H1 (cell line): ENCODE data around the gene DIDO1. TPM values are rescaled to one million over a fixed set of nuclear protein-coding genes. Genes with fewer than 3 reads are reported as not detected.
A peak's percentile ranks its signal among the peaks of the same experiment; 100 is the strongest.

Source experiments
- CTCF ChIA-PET: fragments of 300-600 bp; sonication (Branson Sonifier 250); formaldehyde crosslinking; loops from one replicate; lab custom pipeline; 2021; ENCODE audit not compliant: partially characterized antibody; lab: Charles Lee
- POLR2A ChIA-PET: fragments of 300-600 bp; sonication (Branson Sonifier 250); formaldehyde crosslinking; loops from one replicate; lab custom pipeline; 2021; ENCODE audit warnings: inconsistent platforms; ENCODE audit not compliant: partially characterized antibody; lab: Charles Lee
- DNase-seq, 2 experiments: peaks; one replicate each; pipeline versions ENCODE4 v3.0.0 to v3.0.0-alpha.2; 2010 to 2022; ENCODE audit warnings: low spot score in 2 of 2, low read depth in 1 of 2, mixed read lengths in 1 of 2
- FAIRE-seq: peaks from 2 replicates; lab custom pipeline; 2011; peaks lifted over from hg19 to GRCh38; lab: Jason Lieb, UNC
- H2AFZ ChIP-seq: 2 replicates; pipeline ENCODE4 v1.8.1; 2012; ENCODE audit warnings: low read length, inconsistent platforms
- H2AK5ac ChIP-seq: 2 replicates; pipeline ENCODE4 v1.6.1; 2013; ENCODE audit warnings: low read depth, low read length
- H2BK120ac ChIP-seq: replicated peaks from 2 replicates; pipeline ENCODE3; 2013; ENCODE audit warnings: low read depth, low read length, inconsistent platforms
- H2BK12ac ChIP-seq: 2 replicates; pipeline ENCODE4 v1.6.1; 2013; ENCODE audit warnings: low read depth, low read length
- H2BK15ac ChIP-seq: 2 replicates; pipeline ENCODE4 v1.6.1; 2013; ENCODE audit warnings: low read length
- H2BK20ac ChIP-seq: 2 replicates; pipeline ENCODE4 v1.6.1; 2013; ENCODE audit warnings: low read length
- H2BK5ac ChIP-seq: 2 replicates; pipeline ENCODE4 v1.6.1; 2013; ENCODE audit warnings: low read depth, low read length
- H3K14ac ChIP-seq: 2 replicates; pipeline ENCODE4 v1.6.1; 2013; ENCODE audit warnings: inconsistent platforms; ENCODE audit not compliant: insufficient read length
- H3K18ac ChIP-seq: 2 replicates; pipeline ENCODE4 v1.6.1; 2013; ENCODE audit warnings: low read length; ENCODE audit errors: extremely low read depth
- H3K23ac ChIP-seq: 2 replicates; pipeline ENCODE4 v1.6.1; 2013; ENCODE audit warnings: inconsistent platforms; ENCODE audit not compliant: insufficient read length
- H3K23me2 ChIP-seq: 2 replicates; pipeline ENCODE4 v1.6.1; 2013; ENCODE audit warnings: low read depth, low read length
- H3K27ac ChIP-seq: 2 replicates; pipeline ENCODE4 v1.6.1; 2011; ENCODE audit warnings: low read depth, low read length, inconsistent platforms
- H3K27me3 ChIP-seq, 4 experiments: replicated peaks in 1 of 4; 1 replicate in 1 of 4; 2 replicates in 3 of 4; pipeline versions ENCODE4 v1.6.1 to v1.8.1; 2011 to 2013; ENCODE audit warnings: low read length in 3 of 4, mild to moderate bottlenecking in 3 of 4, inconsistent platforms in 2 of 4, mixed read lengths in 2 of 4, moderate library complexity in 1 of 4; ENCODE audit not compliant: control insufficient read depth in 3 of 4, insufficient read depth in 3 of 4; ENCODE audit errors: extremely low read depth in 1 of 4
- H3K36me3 ChIP-seq, 4 experiments: 2 replicates each; pipeline versions ENCODE4 v1.6.1 to v1.8.1; 2011 to 2013; ENCODE audit warnings: mild to moderate bottlenecking in 4 of 4, low read length in 3 of 4, moderate library complexity in 2 of 4, control low read depth in 1 of 4, inconsistent platforms in 1 of 4; ENCODE audit not compliant: insufficient read depth in 4 of 4, control insufficient read depth in 2 of 4
- H3K4ac ChIP-seq: replicated peaks from 2 replicates; pipeline ENCODE3; 2013; ENCODE audit warnings: low read length, low read depth, mixed read lengths, inconsistent platforms; ENCODE audit not compliant: insufficient read length
- H3K4me1 ChIP-seq, 4 experiments: replicated peaks in 1 of 4; 1 replicate in 1 of 4; 2 replicates in 3 of 4; pipeline versions ENCODE4 v1.6.1 to v1.8.1; 2011 to 2013; ENCODE audit warnings: low read length in 3 of 4, inconsistent platforms in 2 of 4, mixed read lengths in 1 of 4; ENCODE audit not compliant: insufficient read depth in 4 of 4, control insufficient read depth in 3 of 4
- H3K4me2 ChIP-seq, 2 experiments: 2 replicates each; pipeline versions ENCODE4 v1.6.1 to v1.8.1; 2011 to 2013; ENCODE audit warnings: low read depth in 2 of 2, low read length in 2 of 2, control low read depth in 1 of 2, inconsistent platforms in 1 of 2, mild to moderate bottlenecking in 1 of 2; ENCODE audit not compliant: insufficient read depth in 1 of 2
- H3K4me3 ChIP-seq, 4 experiments: fragments of 200-600, 300-600 bp in 1 of 4; sonication (generic), shearing (Covaris generic), sonication (Bioruptor Twin) in 1 of 4; 2 replicates each; pipeline versions ENCODE4 v1.5.1 to v1.8.1; 2011 to 2016; ENCODE audit warnings: low read length in 4 of 4, low read depth in 3 of 4, control low read depth in 2 of 4, inconsistent platforms in 2 of 4, mild to moderate bottlenecking in 2 of 4, mixed read lengths in 1 of 4, moderate library complexity in 1 of 4; ENCODE audit not compliant: insufficient read depth in 2 of 4; ENCODE audit errors: extremely low read depth in 1 of 4
- H3K56ac ChIP-seq: replicated peaks from 2 replicates; pipeline ENCODE3; 2013; ENCODE audit warnings: low read depth, mild to moderate bottlenecking, mixed read lengths, low read length, inconsistent platforms; ENCODE audit not compliant: insufficient read length
- H3K79me1 ChIP-seq: 2 replicates; pipeline ENCODE4 v1.6.1; 2013; ENCODE audit warnings: low read depth, low read length, control low read depth
- H3K79me2 ChIP-seq, 2 experiments: 2 replicates each; pipeline versions ENCODE4 v1.6.1 to v1.8.1; 2012 to 2013; ENCODE audit warnings: low read length in 2 of 2, mild to moderate bottlenecking in 2 of 2, inconsistent platforms in 1 of 2; ENCODE audit not compliant: insufficient read depth in 2 of 2, control insufficient read depth in 1 of 2
- H3K9ac ChIP-seq, 4 experiments: replicated peaks in 1 of 4; 1 replicate in 1 of 4; 2 replicates in 3 of 4; pipeline versions ENCODE4 v1.6.1 to v1.8.1; 2011 to 2013; ENCODE audit warnings: low read depth in 3 of 4, low read length in 3 of 4, control low read depth in 2 of 4, mild to moderate bottlenecking in 2 of 4, moderate library complexity in 2 of 4, inconsistent platforms in 1 of 4; ENCODE audit errors: extremely low read depth in 1 of 4
- H3K9me3 ChIP-seq, 2 experiments: 2 replicates each; pipeline versions ENCODE4 v1.6.1 to v1.8.1; 2012 to 2013; ENCODE audit warnings: mild to moderate bottlenecking in 2 of 2, moderate library complexity in 2 of 2, control low read depth in 1 of 2, inconsistent platforms in 1 of 2, low read depth in 1 of 2, low read length in 1 of 2, mixed read lengths in 1 of 2; ENCODE audit not compliant: insufficient read depth in 2 of 2
- H4K20me1 ChIP-seq, 2 experiments: replicated peaks in 1 of 2; 2 replicates each; pipeline versions ENCODE3 to v1.8.1; 2011 to 2013; ENCODE audit warnings: inconsistent platforms in 2 of 2, low read length in 2 of 2, mild to moderate bottlenecking in 1 of 2; ENCODE audit not compliant: insufficient read depth in 2 of 2, control insufficient read depth in 1 of 2
- H4K5ac ChIP-seq: 2 replicates; pipeline ENCODE4 v1.6.1; 2013; ENCODE audit warnings: low read length, low read depth, mixed read lengths, inconsistent platforms; ENCODE audit not compliant: insufficient read length
- H4K8ac ChIP-seq: 2 replicates; pipeline ENCODE4 v1.8.0; 2013; ENCODE audit warnings: mild to moderate bottlenecking, moderate library complexity, low read length, inconsistent platforms; ENCODE audit not compliant: insufficient read depth; ENCODE audit errors: extremely low read depth
- H4K91ac ChIP-seq: replicated peaks from 2 replicates; pipeline ENCODE3; 2013; ENCODE audit warnings: low read length, mixed read lengths, inconsistent platforms; ENCODE audit not compliant: insufficient read length
- BACH1 ChIP-seq: IDR thresholded peaks from 2 replicates; pipeline ENCODE4 v1.6.1; 2012; ENCODE audit warnings: low read length, improper control_type of control experiment
- CHD1 ChIP-seq: IDR thresholded peaks from 2 replicates; pipeline ENCODE4 v1.6.1; 2012; ENCODE audit warnings: low read depth, low read length, improper control_type of control experiment
- HDAC6 ChIP-seq: IDR thresholded peaks from one replicate; pipeline ENCODE4 v1.7.1; 2012; ENCODE audit warnings: low read depth, mild to moderate bottlenecking, inconsistent platforms, low read length, moderate library complexity
- NANOG ChIP-seq: IDR thresholded peaks from 2 replicates; pipeline ENCODE4 v1.6.1; 2011; ENCODE audit warnings: low read length, low read depth, mild to moderate bottlenecking, inconsistent platforms; ENCODE audit not compliant: insufficient read depth, poor library complexity, severe bottlenecking
- PHF8 ChIP-seq: fragments of 200-600 bp; sonication (generic); conservative IDR thresholded peaks from 2 replicates; pipeline ENCODE4 v1.7.1; 2012; ENCODE audit warnings: low read depth, mild to moderate bottlenecking, inconsistent platforms, low read length, moderate library complexity
- RAD21 ChIP-seq, 2 experiments: IDR thresholded peaks in 1 of 2; conservative IDR thresholded peaks in 1 of 2; 2 replicates each; pipeline ENCODE4 v1.6.1; 2011; ENCODE audit warnings: low read depth in 2 of 2, low read length in 2 of 2, improper control_type of control experiment in 1 of 2, inconsistent platforms in 1 of 2, mild to moderate bottlenecking in 1 of 2, moderate library complexity in 1 of 2
- RXRA ChIP-seq: IDR thresholded peaks from 2 replicates; pipeline ENCODE4 v1.6.1; 2011; ENCODE audit warnings: low read depth, mild to moderate bottlenecking, low read length, moderate library complexity; ENCODE audit not compliant: insufficient read depth
- SIRT6 ChIP-seq: IDR thresholded peaks from one replicate; pipeline ENCODE4 v1.7.1; 2012; ENCODE audit warnings: low read length, inconsistent platforms
- SP2 ChIP-seq: IDR thresholded peaks from 2 replicates; pipeline ENCODE4 v1.6.1; 2012; ENCODE audit warnings: mild to moderate bottlenecking, low read length, inconsistent platforms
- WGBS, 2 experiments: shearing (Covaris generic) in 1 of 2; methylation state at CpG; one replicate each; pipeline versions ENCODE4 v1.1.6 to v1.1.7; 2013 to 2015; ENCODE audit warnings: low lambda C conversion rate in 2 of 2, mixed read lengths in 2 of 2, inconsistent platforms in 1 of 2, low coverage in 1 of 2, missing lambda C conversion rate in 1 of 2; ENCODE audit not compliant: insufficient replicate concordance in 2 of 2, insufficient coverage in 1 of 2, insufficient read length in 1 of 2; ENCODE audit errors: extremely low coverage in 1 of 2, missing lambda C conversion rate in 1 of 2; 5-methylcytosine and 5-hydroxymethylcytosine counted together
- polyA plus RNA-seq, 7 experiments: library from polyadenylated mRNA; depleted of rRNA in 3 of 7; stranded (reverse) in 5 of 7; unstranded in 2 of 7; fragments of >200 nt in 5 of 7; fragments of 200-250 nt in 2 of 7; gene quantifications; 1 replicate in 5 of 7; 2 replicates in 1 of 7; 4 replicates in 1 of 7; pipeline versions ENCODE4 v1.2.1 to v1.2.3, GENCODE V29; 2011 to 2013; ENCODE audit warnings: missing spikeins in 2 of 7, mixed read lengths in 2 of 7
- total RNA-seq: library from RNA; stranded (reverse); fragmentation: NEBNext Ultra II Directional; extraction: Animal tissue kit (Norgen Biotek cat#: 25700); gene quantifications from 2 replicates; pipeline ENCODE4 v1.2.1, GENCODE V29; 2021
- TF ChIP-seq, protein P1 (sequence below), 3 experiments: IDR thresholded peaks; 1 replicate in 2 of 3; 2 replicates in 1 of 3; pipeline versions ENCODE4 v1.5.1 to v1.6.1; 2011; ENCODE audit warnings: low read length in 3 of 3, mild to moderate bottlenecking in 3 of 3, inconsistent platforms in 2 of 3, low read depth in 1 of 3, moderate library complexity in 1 of 3; ENCODE audit not compliant: insufficient read depth in 1 of 3; ENCODE audit errors: control extremely low read depth in 1 of 3

The DIDO1 gene
- total and polyA plus RNA-seq, 2 of the 8 experiments (the other 6 are each of a cell fraction or from before 2014, with no cell fraction given) = 53.6 to 82.8 TPM

DNA sequence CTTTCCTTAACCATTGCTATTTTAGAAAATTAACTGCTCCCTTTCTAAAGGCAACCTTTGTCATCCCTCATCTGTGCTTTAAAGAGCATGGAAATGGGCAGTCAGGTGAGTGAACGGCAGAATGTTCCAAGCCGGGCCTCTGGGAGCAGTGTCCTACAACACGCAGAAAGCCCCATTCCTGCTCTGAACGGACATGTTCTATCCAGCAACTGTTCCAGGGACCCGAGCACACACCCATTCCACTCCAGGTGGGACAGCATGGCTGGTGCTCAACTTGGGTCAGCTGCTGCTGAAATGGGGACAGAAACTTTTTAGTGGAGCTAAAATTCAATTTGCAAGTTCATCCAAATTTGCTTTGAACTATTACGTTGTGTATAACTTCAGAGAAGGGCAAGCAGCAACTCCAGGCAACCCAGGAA lies 26.7 kb downstream of the DIDO1 start:
- H3K9me3 ChIP-seq = no peaks in the 10 kb centered on the region
- no peak overlapping the region for H4K5ac ChIP-seq
- no peak overlapping the region for H4K91ac ChIP-seq
- no peak overlapping the region for H2BK5ac ChIP-seq
- FAIRE-seq (no peak), DNase-seq (no peak)
- no peak overlapping the region for H2BK120ac ChIP-seq
- H3K18ac ChIP-seq = peak overlapping the region; percentile 28; the same call in 1 of the 2 replicates
- no peak overlapping the region for H3K56ac ChIP-seq
- H3K23ac ChIP-seq = no peak overlapping the region
- H3K27me3 ChIP-seq = no peaks in the 10 kb centered on the region
- no peak overlapping the region for H3K4ac ChIP-seq
- H3K4me2 ChIP-seq = peak overlapping the region; percentile 5 to 52; a peak in 2 of 4 replicates
- ChIA-PET CTCF (interaction anchor here (0.7 to 5.8 kb wide), 27 partner anchors 8 to 151 kb away, joined by 3 to 56 read pairs (median 4); partner anchors contain the start of genes GID8 and TCFL5), POLR2A (interaction anchor here (1.3 to 9.9 kb wide), 11 partner anchors 12 to 70 kb away, joined by 3 to 88 read pairs (median 14); partner anchors contain the start of genes DIDO1, GID8 and TCFL5)
- H3K14ac ChIP-seq = no peak overlapping the region
- H3K79me2 ChIP-seq = no peaks in the 10 kb centered on the region
- no peak overlapping the region; a peak in 2 of 8 replicates for H3K4me3 ChIP-seq
- H3K9ac ChIP-seq = no peak overlapping the region
- H2BK20ac ChIP-seq = no peak overlapping the region
- no peak overlapping the region for H4K8ac ChIP-seq
- H3K36me3 ChIP-seq = peaks cover 26 to 42% (median 31%) of the 10 kb centered on the region in 4 experiments
- H2BK12ac ChIP-seq = no peak overlapping the region
- peaks cover 4% of the 10 kb centered on the region; the same call in 1 of the 2 replicates for H3K79me1 ChIP-seq
- H2AK5ac ChIP-seq = no peak overlapping the region
- peaks cover 9 to 18% (median 15%) of the 10 kb centered on the region in 4 experiments for H3K4me1 ChIP-seq
- H4K20me1 ChIP-seq = peaks cover 0 to 12% of the 10 kb centered on the region in 2 experiments
- no peaks in the 10 kb centered on the region for H3K23me2 ChIP-seq
- 83% methylated on average over 6 of the region's 6 CpGs; no CpG with 5 or more reads in 1 of the 2 experiments for WGBS, 2 experiments
- H2BK15ac ChIP-seq = no peak overlapping the region
- H2AFZ ChIP-seq = no peak overlapping the region
- no peak overlapping the region; the same call in 1 of the 2 replicates for H3K27ac ChIP-seq
- no peak for TF ChIP-seq NANOG
- no peak for TF ChIP-seq BACH1
- TF ChIP-seq SP2 = no peak
- peak; percentile 4 to 14; a peak in 2 of 4 replicates for TF ChIP-seq RAD21 (IDR thresholded peaks at IDR 0.05 in 1 of 2, conservative IDR thresholded peaks at IDR 0.05 in 1 of 2; ENCODE audit: low read depth in 2 of 2, low read length in 2 of 2)
- no peak for TF ChIP-seq PHF8
- no peak for TF ChIP-seq HDAC6
- TF ChIP-seq RXRA = no peak
- no peak for TF ChIP-seq SIRT6
- TF ChIP-seq, protein P1, sequence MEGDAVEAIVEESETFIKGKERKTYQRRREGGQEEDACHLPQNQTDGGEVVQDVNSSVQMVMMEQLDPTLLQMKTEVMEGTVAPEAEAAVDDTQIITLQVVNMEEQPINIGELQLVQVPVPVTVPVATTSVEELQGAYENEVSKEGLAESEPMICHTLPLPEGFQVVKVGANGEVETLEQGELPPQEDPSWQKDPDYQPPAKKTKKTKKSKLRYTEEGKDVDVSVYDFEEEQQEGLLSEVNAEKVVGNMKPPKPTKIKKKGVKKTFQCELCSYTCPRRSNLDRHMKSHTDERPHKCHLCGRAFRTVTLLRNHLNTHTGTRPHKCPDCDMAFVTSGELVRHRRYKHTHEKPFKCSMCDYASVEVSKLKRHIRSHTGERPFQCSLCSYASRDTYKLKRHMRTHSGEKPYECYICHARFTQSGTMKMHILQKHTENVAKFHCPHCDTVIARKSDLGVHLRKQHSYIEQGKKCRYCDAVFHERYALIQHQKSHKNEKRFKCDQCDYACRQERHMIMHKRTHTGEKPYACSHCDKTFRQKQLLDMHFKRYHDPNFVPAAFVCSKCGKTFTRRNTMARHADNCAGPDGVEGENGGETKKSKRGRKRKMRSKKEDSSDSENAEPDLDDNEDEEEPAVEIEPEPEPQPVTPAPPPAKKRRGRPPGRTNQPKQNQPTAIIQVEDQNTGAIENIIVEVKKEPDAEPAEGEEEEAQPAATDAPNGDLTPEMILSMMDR (IDR thresholded peaks at IDR 0.05; ENCODE audit: control extremely low read depth in 1 of 3, insufficient read depth in 1 of 3, low read depth in 1 of 3, low read length in 3 of 3) = peak in 2 of 3 experiments; percentile 22 to 27; a peak in 2 of 4 replicates
- TF ChIP-seq CHD1 = no peak; the same call in 1 of the 2 replicates
